Activated CD8-positive, alpha-beta T cell treated with anti-CD3 and anti-CD28 coated beads for 36 hours (primary cell): ENCODE data around the gene RFLNA. TPM values are rescaled to one million over a fixed set of nuclear protein-coding genes. Genes with fewer than 3 reads are reported as not detected.

Source experiments
- ATAC-seq: fragments of 200-7000 bp; cut with Tn5 transposase; one replicate; pipeline ENCODE4 v1.10.0; 2021; ENCODE audit warnings: mild to moderate bottlenecking, moderate library complexity
- CTCF ChIA-PET: fragments of 350-600 bp; sonication (Branson Sonifier 250); formaldehyde crosslinking; loops from one replicate; lab custom pipeline; 2021; ENCODE audit warnings: antibody characterized with exemption; lab: Charles Lee
- POLR2A ChIA-PET: fragments of 350-600 bp; sonication (Branson Sonifier 250); formaldehyde crosslinking; loops from one replicate; lab custom pipeline; 2021; ENCODE audit warnings: antibody characterized with exemption; lab: Charles Lee
- DNase-seq: peaks from one replicate; pipeline ENCODE4 v3.0.0-alpha.2; 2020
- H3K27ac Mint-ChIP-seq: one replicate; pipeline ENCODE4 v1.8.0; 2021; ENCODE audit warnings: mild to moderate bottlenecking, mixed read lengths
- H3K27me3 Mint-ChIP-seq: one replicate; pipeline ENCODE4 v1.8.0; 2021; ENCODE audit warnings: mixed read lengths
- H3K36me3 Mint-ChIP-seq: one replicate; pipeline ENCODE4 v1.8.0; 2021; ENCODE audit warnings: low read depth, mixed read lengths
- H3K4me1 Mint-ChIP-seq: one replicate; pipeline ENCODE4 v1.8.0; 2021; ENCODE audit warnings: low read depth, mixed read lengths
- H3K4me3 Mint-ChIP-seq: one replicate; pipeline ENCODE4 v1.8.0; 2021; ENCODE audit warnings: mild to moderate bottlenecking, moderate library complexity, mixed read lengths
- H3K9me3 Mint-ChIP-seq: one replicate; pipeline ENCODE4 v1.8.0; 2021; ENCODE audit warnings: mixed read lengths
- CTCF ChIP-seq: fragments of 200-600 bp; IDR thresholded peaks from one replicate; pipeline ENCODE4 v1.8.0; 2022; ENCODE audit warnings: antibody characterized with exemption, mild to moderate bottlenecking
- intact Hi-C: fragments of 100-400 bp; cut with micrococcal nuclease; formaldehyde crosslinking; loops from one replicate; pipeline ENCODE4 v1.10.0; 2022
- total RNA-seq, 2 experiments: library from RNA; stranded (reverse); gene quantifications; one replicate each; pipeline ENCODE4 v1.2.3, GENCODE V29; 2021

The RFLNA gene, protein sequence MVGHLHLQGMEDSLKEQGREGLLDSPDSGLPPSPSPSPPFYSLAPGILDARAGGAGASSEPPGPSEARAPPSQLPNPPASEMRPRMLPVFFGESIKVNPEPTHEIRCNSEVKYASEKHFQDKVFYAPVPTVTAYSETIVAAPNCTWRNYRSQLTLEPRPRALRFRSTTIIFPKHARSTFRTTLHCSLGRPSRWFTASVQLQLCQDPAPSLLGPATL
- not detected for total RNA-seq

DNA sequence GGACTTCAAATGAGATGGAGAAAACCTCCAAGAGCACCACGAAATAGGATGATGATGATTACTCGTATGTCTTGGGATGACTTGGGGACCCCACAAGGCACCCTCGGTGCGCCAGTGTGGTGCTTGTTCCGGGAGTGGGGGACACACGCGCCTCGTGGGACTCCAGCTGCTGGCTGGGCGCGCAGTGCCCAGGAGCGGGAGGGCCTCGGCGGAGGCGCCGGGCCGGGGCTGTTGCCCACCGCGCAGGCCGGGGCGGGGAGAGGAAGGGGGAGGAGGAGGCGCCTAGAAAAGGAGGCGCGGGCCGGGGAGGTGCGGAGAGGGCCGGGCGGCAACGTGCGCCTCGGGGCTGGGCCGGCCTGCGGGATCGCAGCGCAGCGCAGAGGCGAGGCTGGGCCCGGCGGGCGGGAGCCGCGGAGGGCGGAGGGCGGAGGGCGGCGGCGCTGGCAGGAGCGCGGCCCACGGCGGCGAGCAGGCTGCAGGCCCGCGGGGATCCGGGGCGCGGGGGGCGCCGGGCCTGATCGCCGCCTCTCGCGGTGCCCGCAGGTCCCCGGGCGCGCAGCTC, at the start of gene RFLNA:
Gene RFLNA, plus strand, starts transcription at position 314 of the 562 bp plus-strand sequence. CDS start 337 bp downstream, outside the sequence.
- DNase-seq = no peak
- H3K36me3 Mint-ChIP-seq = no peaks in the 10 kb centered on the region
- intact Hi-C loops = no loop called here
- ChIA-PET CTCF (interaction anchor here (0.6 kb wide), 1 partner anchor 79 kb away, joined by 3 read pairs; no protein-coding TSS in a partner anchor), POLR2A (no interaction called here)
- no peak within 1 kb of the TSS for H3K27ac Mint-ChIP-seq
- H3K27me3 Mint-ChIP-seq = peaks cover 20% of the 10 kb centered on the region
- H3K4me1 Mint-ChIP-seq = no peaks in the 10 kb centered on the region
- peak; percentile 49 for ATAC-seq
- TF ChIP-seq CTCF = no peak
- no peak within 1 kb of the TSS for H3K4me3 Mint-ChIP-seq
- H3K9me3 Mint-ChIP-seq = no peaks in the 10 kb centered on the region

DNA sequence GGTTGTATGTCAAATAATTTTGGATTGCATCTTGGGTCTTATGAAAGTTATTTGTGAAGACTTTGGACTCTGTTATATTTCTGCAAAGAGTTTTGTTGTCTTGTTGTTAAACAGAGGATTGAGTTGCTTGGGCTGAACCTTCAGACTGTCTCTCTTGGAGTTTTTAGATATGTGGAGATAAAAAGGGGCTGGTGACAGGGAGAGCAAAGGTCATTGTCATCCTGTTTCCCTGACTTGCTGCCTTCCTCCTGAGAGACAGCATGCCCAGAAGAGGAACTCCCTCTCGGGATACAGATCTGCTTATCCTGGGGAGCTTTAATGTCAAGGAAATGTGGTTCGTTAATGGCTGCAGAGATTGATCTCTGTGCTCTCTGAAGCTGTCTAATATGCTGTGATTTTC, 47.6 kb upstream of the RFLNA start:
- H3K27ac Mint-ChIP-seq = no peak overlapping the region
- CTCF ChIA-PET = no interaction called here
- DNase-seq (no peak), ATAC-seq (no peak)
- intact Hi-C loops = no loop called here
- H3K4me1 Mint-ChIP-seq = no peaks in the 10 kb centered on the region
- peaks cover 7% of the 10 kb centered on the region for H3K9me3 Mint-ChIP-seq
- no peak overlapping the region for H3K4me3 Mint-ChIP-seq
- POLR2A ChIA-PET = no interaction called here
- peaks cover 2% of the 10 kb centered on the region for H3K27me3 Mint-ChIP-seq
- TF ChIP-seq CTCF = no peak
- H3K36me3 Mint-ChIP-seq = no peaks in the 10 kb centered on the region

- CTCF ChIA-PET = no interaction called here
- H3K9me3 Mint-ChIP-seq = peaks cover 4% of the 10 kb centered on the region
- no peak overlapping the region for H3K4me3 Mint-ChIP-seq
- H3K36me3 Mint-ChIP-seq = no peaks in the 10 kb centered on the region
- no peaks in the 10 kb centered on the region for H3K4me1 Mint-ChIP-seq
- no peak for DNase-seq
- H3K27me3 Mint-ChIP-seq = peaks cover 2% of the 10 kb centered on the region
- POLR2A ChIA-PET = no interaction called here
- no peak for ATAC-seq
- intact Hi-C loops = no loop called here
- no peak for TF ChIP-seq CTCF
- H3K27ac Mint-ChIP-seq = no peak overlapping the region
Observed at GRCh38 chr12:124248941-124249825, 45.7 kb upstream of the RFLNA start.

DNA sequence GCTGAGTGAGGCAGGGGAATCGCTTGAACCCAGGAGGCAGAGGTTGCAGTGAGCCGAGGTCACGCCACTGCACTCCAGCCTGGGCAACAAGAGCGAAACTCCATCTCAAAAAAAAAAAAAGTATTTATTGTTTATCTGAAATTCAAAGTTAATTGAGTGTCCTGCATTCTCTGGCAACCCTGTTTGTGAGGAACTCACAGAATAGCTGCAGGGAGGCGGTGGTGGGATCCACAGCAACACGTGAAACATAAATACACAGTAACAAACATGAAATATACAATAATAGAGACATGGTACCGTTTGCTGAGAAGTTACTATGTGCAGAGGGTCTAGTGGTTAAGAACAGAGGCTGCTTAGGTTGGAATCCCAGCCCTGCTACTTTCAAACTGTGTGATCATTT, 43.7 kb upstream of the RFLNA start:
- CTCF ChIA-PET = no interaction called here
- peaks cover 2% of the 10 kb centered on the region for H3K27me3 Mint-ChIP-seq
- H3K36me3 Mint-ChIP-seq = no peaks in the 10 kb centered on the region
- POLR2A ChIA-PET = interaction anchor here (0.6 kb wide), 1 partner anchor 613 kb away, joined by 3 read pairs; no protein-coding TSS in a partner anchor
- ATAC-seq (no peak), DNase-seq (no peak)
- no peak overlapping the region for H3K27ac Mint-ChIP-seq
- peaks cover 2% of the 10 kb centered on the region for H3K9me3 Mint-ChIP-seq
- H3K4me1 Mint-ChIP-seq = no peaks in the 10 kb centered on the region
- no peak for TF ChIP-seq CTCF
- intact Hi-C loops = no loop called here
- no peak overlapping the region for H3K4me3 Mint-ChIP-seq

GRCh38 chr12:124252964-124253363, 41.9 kb upstream of the RFLNA start:
- no peaks in the 10 kb centered on the region for H3K36me3 Mint-ChIP-seq
- POLR2A ChIA-PET = no interaction called here
- no peaks in the 10 kb centered on the region for H3K9me3 Mint-ChIP-seq
- intact Hi-C loops = no loop called here
- no peak for TF ChIP-seq CTCF
- CTCF ChIA-PET = no interaction called here
- H3K4me3 Mint-ChIP-seq = no peak overlapping the region
- H3K4me1 Mint-ChIP-seq = no peaks in the 10 kb centered on the region
- DNase-seq (no peak), ATAC-seq (no peak)
- peaks cover 15% of the 10 kb centered on the region for H3K27me3 Mint-ChIP-seq
- H3K27ac Mint-ChIP-seq = no peak overlapping the region
